HCT116 (cell line): ENCODE results near the gene RBCK1.

ENCODE experiments used
- POLR2A ChIP-seq: IDR thresholded peaks from 2 replicates; pipeline ENCODE4 v1.7.0; 2011; ENCODE audit warnings: borderline replicate concordance; ENCODE audit not compliant: insufficient read depth, insufficient read length; ENCODE audit errors: extremely low read depth
- POLR2AphosphoS5 ChIP-seq: IDR thresholded peaks from 2 replicates; pipeline ENCODE4 v1.6.1; 2011; ENCODE audit warnings: mild to moderate bottlenecking, low read depth, low read length, moderate library complexity
- TF ChIP-seq, protein P1 (sequence below), 3 experiments: fragments of 200-600 bp in 1 of 3; sonication (generic) in 1 of 3; IDR thresholded peaks in 2 of 3; conservative IDR thresholded peaks in 1 of 3; 2 replicates each; pipeline ENCODE4 v1.5.1; 2012 to 2017; ENCODE audit warnings: low read depth in 2 of 3, low read length in 2 of 3, antibody characterized with exemption in 1 of 3, borderline replicate concordance in 1 of 3, control low read depth in 1 of 3, mild to moderate bottlenecking in 1 of 3, mixed read lengths in 1 of 3, mixed run types in 1 of 3, moderate library complexity in 1 of 3; ENCODE audit not compliant: insufficient read depth in 1 of 3

DNA sequence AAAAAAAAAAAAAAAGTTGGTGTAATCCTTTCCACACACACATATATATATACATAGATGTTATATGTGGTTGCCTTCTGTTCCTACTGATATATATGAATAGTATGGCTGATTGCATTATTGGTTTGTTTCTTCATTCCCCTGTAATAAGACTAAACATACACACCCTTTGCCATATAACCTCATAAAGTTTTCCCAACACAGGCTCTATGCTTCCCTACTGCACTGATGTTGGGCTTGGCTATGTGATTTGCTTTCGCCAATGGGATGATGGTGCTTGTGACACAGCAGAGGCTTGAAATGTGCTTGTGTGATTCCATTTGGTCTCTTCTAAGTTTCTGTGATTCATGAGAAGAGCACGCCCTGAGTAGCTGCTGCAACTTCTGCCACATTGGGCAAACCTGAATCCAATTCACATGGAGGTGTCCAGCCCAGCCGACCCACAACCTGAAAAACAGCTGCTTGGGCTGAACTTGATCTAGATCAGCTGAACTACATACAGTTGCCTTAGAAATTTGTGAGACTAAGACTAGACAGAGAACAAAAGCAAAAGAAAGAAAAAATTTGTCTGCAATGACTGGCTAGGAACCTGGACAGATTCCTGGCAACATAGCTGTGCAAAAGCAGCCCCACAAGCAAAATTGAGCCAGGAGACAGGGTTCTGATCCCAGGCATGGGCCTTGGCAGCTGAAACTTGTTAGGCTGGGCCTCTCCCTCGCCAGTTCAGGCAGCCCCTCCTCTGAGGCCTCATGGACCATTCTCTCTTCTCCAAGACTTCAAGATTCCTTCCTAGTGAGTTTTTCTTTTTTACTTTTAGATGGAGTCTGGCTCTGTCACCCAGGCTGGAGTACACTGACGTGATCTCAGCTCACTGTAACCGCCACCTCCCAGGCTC lies 67.6 kb downstream of the RBCK1 start:
- TF ChIP-seq POLR2AphosphoS5, result no peak
- TF ChIP-seq, protein P1, sequence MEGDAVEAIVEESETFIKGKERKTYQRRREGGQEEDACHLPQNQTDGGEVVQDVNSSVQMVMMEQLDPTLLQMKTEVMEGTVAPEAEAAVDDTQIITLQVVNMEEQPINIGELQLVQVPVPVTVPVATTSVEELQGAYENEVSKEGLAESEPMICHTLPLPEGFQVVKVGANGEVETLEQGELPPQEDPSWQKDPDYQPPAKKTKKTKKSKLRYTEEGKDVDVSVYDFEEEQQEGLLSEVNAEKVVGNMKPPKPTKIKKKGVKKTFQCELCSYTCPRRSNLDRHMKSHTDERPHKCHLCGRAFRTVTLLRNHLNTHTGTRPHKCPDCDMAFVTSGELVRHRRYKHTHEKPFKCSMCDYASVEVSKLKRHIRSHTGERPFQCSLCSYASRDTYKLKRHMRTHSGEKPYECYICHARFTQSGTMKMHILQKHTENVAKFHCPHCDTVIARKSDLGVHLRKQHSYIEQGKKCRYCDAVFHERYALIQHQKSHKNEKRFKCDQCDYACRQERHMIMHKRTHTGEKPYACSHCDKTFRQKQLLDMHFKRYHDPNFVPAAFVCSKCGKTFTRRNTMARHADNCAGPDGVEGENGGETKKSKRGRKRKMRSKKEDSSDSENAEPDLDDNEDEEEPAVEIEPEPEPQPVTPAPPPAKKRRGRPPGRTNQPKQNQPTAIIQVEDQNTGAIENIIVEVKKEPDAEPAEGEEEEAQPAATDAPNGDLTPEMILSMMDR (IDR thresholded peaks at IDR 0.05 in 2 of 3, conservative IDR thresholded peaks at IDR 0.05 in 1 of 3; ENCODE audit: borderline replicate concordance in 1 of 3, insufficient read depth in 1 of 3, low read depth in 2 of 3, low read length in 2 of 3), result no peak
- no peak for TF ChIP-seq POLR2A
